Transverse colon (tissue), 4 donors: ENCODE measurements around the gene ZDHHC19. TPM values are rescaled to one million over a fixed set of nuclear protein-coding genes. Genes with fewer than 3 reads are reported as not detected.
"Not testable (repeated sequence)": the region's sequence is repeated elsewhere in the genome, so short reads cannot be mapped to it uniquely, and the experiment has no call there.

Experiments used
- DNase-seq: peaks from one replicate; pipeline ENCODE4 v3.0.0-alpha.2; 2019
- H3K27ac ChIP-seq, 4 donors: fragments of 200-600 bp; sonication (generic); 2 replicates each; pipeline ENCODE4 v1.5.1; 2016 to 2018; ENCODE audit warnings: inconsistent platforms in 4 of 4
- H3K27me3 ChIP-seq: fragments of 200-600 bp; sonication (generic); 2 replicates; pipeline ENCODE4 v1.5.1; 2017; ENCODE audit warnings: inconsistent platforms
- H3K36me3 ChIP-seq, 4 donors: fragments of 200-600 bp; sonication (generic); 2 replicates each; pipeline ENCODE4 v1.5.1; 2017 to 2019; ENCODE audit warnings: inconsistent platforms in 4 of 4
- H3K4me1 ChIP-seq, 4 donors: fragments of 200-600 bp; sonication (generic); 2 replicates each; pipeline ENCODE4 v1.5.1; 2017 to 2020; ENCODE audit warnings: inconsistent platforms in 4 of 4
- H3K4me3 ChIP-seq, 4 donors: fragments of 200-600 bp; sonication (generic); 1 replicate in 1 of 4; 2 replicates in 3 of 4; pipeline versions ENCODE4 v1.5.1 to v1.6.1; 2017 to 2019; ENCODE audit warnings: inconsistent platforms in 4 of 4
- H3K9me3 ChIP-seq, 2 donors: fragments of 200-600 bp; sonication (generic); 2 replicates each; pipeline ENCODE4 v1.5.1; 2017 to 2019; ENCODE audit warnings: inconsistent platforms in 2 of 2
- CTCF ChIP-seq, 5 experiments: fragments of 200-600 bp in 3 of 5; fragments of 450-650 bp in 2 of 5; sonication (generic) in 3 of 5; IDR thresholded peaks; 1 replicate in 2 of 5; 2 replicates in 3 of 5; pipeline ENCODE4 v1.5.1; 2016 to 2017; ENCODE audit warnings: antibody characterized with exemption in 5 of 5, inconsistent platforms in 3 of 5, mild to moderate bottlenecking in 2 of 5, moderate library complexity in 1 of 5
- EP300 ChIP-seq: sonication (generic); formaldehyde crosslinking; IDR thresholded peaks from one replicate; pipeline ENCODE4 v1.6.1; 2017; ENCODE audit warnings: antibody characterized with exemption, low read depth
- POLR2A ChIP-seq: fragments of 450-650 bp; IDR thresholded peaks from one replicate; pipeline ENCODE4 v1.6.1; 2016; ENCODE audit warnings: antibody characterized with exemption, mild to moderate bottlenecking, moderate library complexity
- POLR2AphosphoS5 ChIP-seq, 3 donors: sonication (generic); formaldehyde crosslinking; IDR thresholded peaks; one replicate each; pipeline ENCODE4 v1.6.1; 2016; ENCODE audit warnings: antibody characterized with exemption in 3 of 3
- WGBS, 2 donors: methylation state at CpG; one replicate each; pipeline ENCODE4 v1.1.5; 2018; ENCODE audit warnings: low coverage in 1 of 2; 5-methylcytosine and 5-hydroxymethylcytosine counted together
- in situ Hi-C, 4 donors: fragments of 200-750 bp; cut with MboI; loops; one replicate each; pipeline versions ENCODE4 v1.15.0 to v1.15.1; 2017; ENCODE audit warnings: low sequenced_read_pairs in 3 of 4, low pct_ligation_motif_present in 1 of 4, low pct_unique_long_range_greater_than_20kb in 1 of 4
- intact Hi-C: fragments of 100-400 bp; cut with DNase I; formaldehyde crosslinking; loops from one replicate; pipeline ENCODE4 v1.15.1; 2023; ENCODE audit warnings: low total_unique reads
- total RNA-seq, 4 donors: library from RNA; depleted of rRNA; stranded (reverse); fragments of >200 nt; gene quantifications; one replicate each; pipeline ENCODE4 v1.1.0, GENCODE V29; 2016

The ZDHHC19 gene
- total RNA-seq, 4 donors from 2014 or later = not detected

- no peak for DNase-seq
- intact Hi-C loops = no loop called here
- Histone ChIP-seq H3K27me3 (no peaks in the 10 kb centered on the region), H3K27ac (no peak overlapping the region), H3K4me3 (no peak overlapping the region), H3K4me1 (peaks cover 0 to 10% (median 9%) of the 10 kb centered on the region in 4 donors), H3K9me3 (no peaks in the 10 kb centered on the region), H3K36me3 (no peaks in the 10 kb centered on the region)
- WGBS, 2 donors = 94% methylated on average over 23 of the region's 24 CpGs; no CpG with 5 or more reads in 1 of the 2 donors
- in situ Hi-C loops = loop anchor here in 1 of 4 donors (25.0 kb wide), 1 partner anchor 472 kb away; no protein-coding TSS in a partner anchor
- TF ChIP-seq POLR2A (no peak), CTCF (IDR thresholded peaks at IDR 0.05) (no peak), POLR2AphosphoS5 (IDR thresholded peaks at IDR 0.05) (no peak), EP300 (no peak)
Observed at GRCh38 chr3:196208942-196209695, 2.1 kb downstream of the ZDHHC19 start.

GRCh38 chr3:196207833-196208607 lies 3.2 kb downstream of the ZDHHC19 start:
- Histone ChIP-seq H3K4me1 (peaks cover 0 to 10% (median 9%) of the 10 kb centered on the region in 4 donors), H3K36me3 (no peaks in the 10 kb centered on the region), H3K27me3 (no peaks in the 10 kb centered on the region), H3K4me3 (peak overlapping the region; percentile 14 to 63 (median 32)), H3K9me3 (no peaks in the 10 kb centered on the region), H3K27ac (no peak overlapping the region)
- WGBS, 2 donors = 33 to 36% methylated on average over 11 to 47 of the region's 49 CpGs
- intact Hi-C loops (no loop called here), in situ Hi-C loops (loop anchor here in 1 of 4 donors (25.0 kb wide), 1 partner anchor 471 kb away; no protein-coding TSS in a partner anchor)
- DNase-seq = peak; percentile 69
- no peak for TF ChIP-seq EP300
- no peak for TF ChIP-seq CTCF (IDR thresholded peaks at IDR 0.05)
- TF ChIP-seq POLR2AphosphoS5 (IDR thresholded peaks at IDR 0.05) = no peak
- no peak for TF ChIP-seq POLR2A

GRCh38 chr3:196207159-196207832 lies 3.9 kb downstream of the ZDHHC19 start:
- Histone ChIP-seq H3K27ac (no peak overlapping the region), H3K27me3 (no peaks in the 10 kb centered on the region), H3K4me1 (peaks cover 0 to 10% (median 9%) of the 10 kb centered on the region in 4 donors), H3K9me3 (no peaks in the 10 kb centered on the region), H3K36me3 (no peaks in the 10 kb centered on the region), H3K4me3 (peak overlapping the region in 3 of 4 donors; percentile 30 to 63 (median 38))
- WGBS, 2 donors = 45% methylated on average over 16 of the region's 70 CpGs; no CpG with 5 or more reads in 1 of the 2 donors
- no peak for DNase-seq
- intact Hi-C loops (no loop called here), in situ Hi-C loops (loop anchor here in 1 of 4 donors (25.0 kb wide), 1 partner anchor 470 kb away; no protein-coding TSS in a partner anchor)
- TF ChIP-seq POLR2A = no peak
- no peak for TF ChIP-seq EP300

- WGBS, 2 donors = 81 to 83% methylated on average over 4 to 9 of the region's 9 CpGs
- not testable (repeated sequence) for DNase-seq
- in situ Hi-C loops = loop anchor here in 1 of 4 donors (25.0 kb wide), 1 partner anchor 468 kb away; no protein-coding TSS in a partner anchor
Observed at GRCh38 chr3:196205442-196206205, 5.6 kb downstream of the ZDHHC19 start.

More at GRCh38 chr3:196205442-196206205, 5.6 kb downstream of the ZDHHC19 start:
- H3K4me1 ChIP-seq, H3K36me3 ChIP-seq, H3K27me3 ChIP-seq, H3K27ac ChIP-seq, intact Hi-C loops, H3K9me3 ChIP-seq, H3K4me3 ChIP-seq: not testable (repeated sequence)
